Measurements from ENCODE around the gene RCAN2. TPM values are rescaled to one million over a fixed set of nuclear protein-coding genes. Genes with fewer than 3 reads are reported as not detected.

The RCAN2 gene
- total and polyA plus RNA-seq, 2 donors (not counting 3 experiments of a cell fraction or from before 2014, with no cell fraction given) = 0.07 to 0.33 TPM

GRCh38 chr6:46189726-46190125 is 301.5 kb downstream of the RCAN2 start:
- no peak overlapping the region for H2AFZ ChIP-seq (ENCODE audit: low read depth, low read length)
- H4K20me1 ChIP-seq (replicated peaks; ENCODE audit: control insufficient read depth, extremely low read depth, insufficient read depth, low read length) = no peaks in the 10 kb centered on the region
- ChIA-PET CTCF (interaction anchor here (2.0 kb wide), 1 partner anchor 99 kb away, joined by 4 read pairs; no protein-coding TSS in a partner anchor), POLR2A (no interaction called here)
- TF ChIP-seq EZH2 (IDR thresholded peaks at IDR 0.05; ENCODE audit: borderline replicate concordance, low read depth, low read length, severe bottlenecking) (no peak), CTCF (IDR thresholded peaks at IDR 0.05; ENCODE audit: extremely low read depth in 1 of 2, insufficient read depth in 1 of 2, low read depth in 1 of 2, low read length in 2 of 2) (no peak), MYC (IDR thresholded peaks at IDR 0.05; ENCODE audit: low read depth, low read length) (no peak), POLR2A (IDR thresholded peaks at IDR 0.05; ENCODE audit: low read depth, low read length) (no peak), MAX (IDR thresholded peaks at IDR 0.05; ENCODE audit: insufficient read depth, insufficient read length) (no peak), POLR2AphosphoS5 (IDR thresholded peaks at IDR 0.05; ENCODE audit: insufficient read depth, low read depth, low read length) (no peak), GATA2 (IDR thresholded peaks at IDR 0.05; ENCODE audit: insufficient read depth, insufficient read length, low read depth, low read length) (no peak), FOS (IDR thresholded peaks at IDR 0.05; ENCODE audit: borderline replicate concordance, insufficient read depth, low read length) (no peak), JUN (IDR thresholded peaks at IDR 0.05; ENCODE audit: borderline replicate concordance, insufficient read depth, insufficient read length, low read depth) (no peak)
- dilution Hi-C loops (cut with MboI; ENCODE audit: extremely low pct_ligation_motif_present, low sequenced_read_pairs) = no loop called here
- H3K4me2 ChIP-seq (ENCODE audit: insufficient read depth, low read length) = no peak overlapping the region
- BruUV-seq (replicated peaks) = no TSS peak
- no peak for DNase-seq (ENCODE audit: low read depth, low spot score)
- H3K27ac ChIP-seq (ENCODE audit: insufficient read depth, low read depth, low read length) = no peak overlapping the region
- intact Hi-C loops (cut with micrococcal nuclease) = loop anchor here (10.0 kb wide), 1 partner anchor 145 kb away; no protein-coding TSS in a partner anchor
- no peaks in the 10 kb centered on the region for H3K36me3 ChIP-seq (ENCODE audit: control insufficient read depth in 2 of 2, extremely low read depth in 1 of 2, insufficient read depth in 2 of 2, low read length in 2 of 2)
- no peak for FAIRE-seq
- no peaks in the 10 kb centered on the region for H3K79me2 ChIP-seq (ENCODE audit: control insufficient read depth, insufficient read depth, low read length)
- no peaks in the 10 kb centered on the region for H3K4me1 ChIP-seq (ENCODE audit: control insufficient read depth, extremely low read depth, insufficient read depth, low read length)
- H3K4me3 ChIP-seq (replicated peaks in 1 of 3; ENCODE audit: insufficient read depth in 1 of 3, low read depth in 1 of 3, low read length in 3 of 3) = no peak overlapping the region
- peaks cover 0 to 2% of the 10 kb centered on the region in 2 experiments for H3K27me3 ChIP-seq (ENCODE audit: control insufficient read depth in 2 of 2, insufficient read depth in 2 of 2, low read length in 2 of 2)
- H3K9me1 ChIP-seq (replicated peaks; ENCODE audit: control insufficient read depth, extremely low read depth, insufficient read depth, low read length) = no peaks in the 10 kb centered on the region
- no peak overlapping the region for H3K9ac ChIP-seq (replicated peaks; ENCODE audit: extremely low read depth, insufficient read depth, low read length)
- H3K9me3 ChIP-seq (replicated peaks; ENCODE audit: control insufficient read depth, insufficient read depth, low read length) = no peaks in the 10 kb centered on the region
